Heart left ventricle (tissue), 16 donors: ENCODE measurements around the gene MEIS2. TPM values are rescaled to one million over a fixed set of nuclear protein-coding genes. Genes with fewer than 3 reads are reported as not detected.

Source experiments
- ATAC-seq, 4 donors: fragments of 200-7000 bp; cut with Tn5 transposase; one replicate each; pipeline ENCODE4 v1.9.1; 2020 to 2022; ENCODE audit warnings: moderate library complexity in 4 of 4, mild to moderate bottlenecking in 3 of 4, moderate number of reproducible peaks in 1 of 4
- DNase-seq, 5 donors: peaks; one replicate each; pipeline ENCODE4 v3.0.0-alpha.2; 2020
- H3K27ac ChIP-seq, 12 donors: fragments of 200-600 bp; sonication (generic) in 4 of 12; one replicate each; pipeline versions ENCODE4 v1.5.0 to v1.8.0; 2016 to 2022; ENCODE audit warnings: mild to moderate bottlenecking in 2 of 12
- H3K27me3 ChIP-seq, 9 donors: fragments of 200-600 bp; sonication (generic) in 2 of 9; one replicate each; pipeline versions ENCODE4 v1.5.1 to v1.8.0; 2016 to 2022; ENCODE audit warnings: mild to moderate bottlenecking in 3 of 9
- H3K36me3 ChIP-seq, 9 donors: fragments of 200-600 bp; sonication (generic) in 2 of 9; one replicate each; pipeline versions ENCODE4 v1.5.0 to v1.8.0; 2018 to 2022; ENCODE audit warnings: mild to moderate bottlenecking in 2 of 9
- H3K4me1 ChIP-seq, 12 donors: fragments of 200-600 bp; sonication (generic) in 4 of 12; one replicate each; pipeline versions ENCODE4 v1.5.0 to v1.8.0; 2016 to 2022; ENCODE audit warnings: mild to moderate bottlenecking in 3 of 12
- H3K4me3 ChIP-seq, 12 donors: fragments of 200-600 bp; sonication (generic) in 4 of 12; one replicate each; pipeline versions ENCODE4 v1.5.0 to v1.8.0; 2017 to 2022; ENCODE audit warnings: mild to moderate bottlenecking in 9 of 12, moderate library complexity in 4 of 12
- H3K9me3 ChIP-seq, 12 donors: fragments of 200-600 bp; sonication (generic) in 4 of 12; one replicate each; pipeline versions ENCODE4 v1.5.0 to v1.8.0; 2016 to 2022; ENCODE audit warnings: mild to moderate bottlenecking in 1 of 12
- CTCF ChIP-seq, 12 donors: fragments of 200-600 bp; sonication (generic) in 4 of 12; IDR thresholded peaks; one replicate each; pipeline versions ENCODE4 v1.5.0 to v1.8.0; 2018 to 2022; ENCODE audit warnings: antibody characterized with exemption in 12 of 12, mild to moderate bottlenecking in 5 of 12
- POLR2A ChIP-seq, 2 donors: fragments of 450-650 bp; IDR thresholded peaks; one replicate each; pipeline ENCODE4 v1.6.1; 2017; ENCODE audit warnings: antibody characterized with exemption in 2 of 2, mild to moderate bottlenecking in 2 of 2, moderate library complexity in 2 of 2
- WGBS, 4 donors: extraction: QIAGEN DNeasy Blood & Tissue Kit in 2 of 4; methylation state at CpG; one replicate each; pipeline versions ENCODE4 v1.1.5 to v1.1.7; 2013 to 2018; 5-methylcytosine and 5-hydroxymethylcytosine counted together
- intact Hi-C, 10 donors: fragments of 100-400 bp; cut with DNase I; formaldehyde crosslinking; loops; one replicate each; pipeline versions ENCODE4 v1.11.1 to v1.14.2; 2022
- long read RNA-seq, 3 donors: library from polyadenylated mRNA; unstranded; transcript quantifications; one replicate each; pipeline ENCODE4 v2.0.0, GENCODE V29; 2020 to 2021
- polyA plus RNA-seq, 2 donors: library from polyadenylated mRNA; stranded (reverse); fragments of 200-250 nt; gene quantifications; one replicate each; pipeline ENCODE4 v1.2.3, GENCODE V29; 2013
- total RNA-seq, 9 donors: library from RNA; depleted of rRNA in 2 of 9; stranded (reverse); fragments of >200 nt in 2 of 9; fragmentation: NEBNext Ultra II Directional in 3 of 9; extraction: Animal tissue kit (Norgen Biotek cat#: 25700) in 3 of 9; gene quantifications; one replicate each; pipeline versions ENCODE4 v1.1.0 to v1.2.4, GENCODE V29; 2016 to 2023
- donor health status: ischemic (EF 13 %, LVEDD 7.1; RV severe dilation, severe dysfunction).
- donor health status: healthy with polysubstance abuse.
- donor health status: DM: no; HTN: yes; CAD: no.
- donor health status: DM: no; HTN: no; CAD: no.
- donor health status: ischemic (EF 25% LVEDD 6.9; RV normal size, moderate dysfunction).
- donor health status: ischemic (EF 25% LVEDD 5.7; RV mildly dilated, moderate dysfunction).
- donor health status: healthy.
- donor health status: DM: yes; HTN: yes; CAD: no.
- donor health status: ischemic (EF 35%, LVEDD 5.7; RV mildly dilated, moderate dysfunction).
- donor health status: nonischemic (EF 11% LVEDD 7.7; RV severe dilation, severe dysfunction).
- donor health status: DM: yes; HTN: yes; CAD: no.
- donor health status: PGD.
- donor health status: ischemic (EF 29% LVEDD 5.4; RV normal size, mild dysfunction).
- donor health status: nonischemic (EF 23%, LVEDD 6.1; RV moderate dilation, normal function).

MEIS2 gene
- total RNA-seq: 10 to 100 TPM; 38.3 to 56.2 (median 49.7) TPM
- 10 to 100 TPM; 13.2 to 89.7 TPM for polyA plus RNA-seq
- long read RNA-seq, donor 1, partial matches to known transcripts: 9 of 18 reads
- long read RNA-seq, donor 1, other reads (novel, unspliced or antisense): 7 of 18 reads
- long read RNA-seq, donor 2, full-length matches to known transcripts: 9 of 85 reads
- long read RNA-seq, donor 2, partial matches to known transcripts: 60 of 85 reads
- long read RNA-seq, donor 2, other reads (novel, unspliced or antisense): 16 of 85 reads
- long read RNA-seq, donor 3, full-length matches to known transcripts: 5 of 26 reads
- long read RNA-seq, donor 3, partial matches to known transcripts: 12 of 26 reads
- long read RNA-seq, donor 3, other reads (novel, unspliced or antisense): 9 of 26 reads

- 1% methylated on average over 42 to 65 of the region's 67 CpGs for WGBS, 4 donors
- peaks cover 0 to 21% (median 3%) of the 10 kb centered on the region in 12 donors for H3K4me1 ChIP-seq
Measured at GRCh38 chr15:37100109-37100965, at the start of gene MEIS2. Gene MEIS2, minus strand, starts transcription at chr15:37100549. Its CDS starts 1,083 bp downstream, at chr15:37099466.

GRCh38 chr15:37149146-37149545, 48.8 kb upstream of the MEIS2 start:
- no peak overlapping the region for H3K27ac ChIP-seq
- TF ChIP-seq POLR2A (IDR thresholded peaks at IDR 0.05) (no peak), CTCF (IDR thresholded peaks at IDR 0.05) (no peak)
- H3K36me3 ChIP-seq: no peaks in the 10 kb centered on the region
- DNase-seq (no peak), ATAC-seq (no peak)
- H3K9me3 ChIP-seq: no peaks in the 10 kb centered on the region
- intact Hi-C loops: loop anchor here in 2 of 10 donors (10.0 kb wide), 2 partner anchors 634 to 736 kb away; no protein-coding TSS in a partner anchor
- peaks cover 0 to 3% (median 0%) of the 10 kb centered on the region in 12 donors for H3K4me1 ChIP-seq
- no peak overlapping the region for H3K4me3 ChIP-seq
- no peaks in the 10 kb centered on the region for H3K27me3 ChIP-seq

More at GRCh38 chr15:37100109-37100965, at the start of gene MEIS2:
- H3K27me3 ChIP-seq: peaks cover 0 to 71% (median 13%) of the 10 kb centered on the region in 9 donors
- peak; percentile 72 to 78 (median 73) for ATAC-seq
- TF ChIP-seq POLR2A (IDR thresholded peaks at IDR 0.05): peak in 1 of 2 donors; percentile 52
- no peak for TF ChIP-seq CTCF (IDR thresholded peaks at IDR 0.05)
- intact Hi-C loops: loop anchor here in 9 of 10 donors (5.0 to 10.0 kb wide), 5 partner anchors 213 to 516 kb away; no protein-coding TSS in a partner anchor
- no peaks in the 10 kb centered on the region for H3K9me3 ChIP-seq
- H3K36me3 ChIP-seq: no peaks in the 10 kb centered on the region
- DNase-seq: peak; percentile 90 to 95 (median 95)
- peak within 1 kb of the TSS; percentile 92 to 98 (median 96) for H3K27ac ChIP-seq
- peak within 1 kb of the TSS; percentile 62 to 82 (median 76) for H3K4me3 ChIP-seq

GRCh38 chr15:37148714-37149113, 48.4 kb upstream of the MEIS2 start:
- no peak overlapping the region for H3K4me3 ChIP-seq
- H3K4me1 ChIP-seq: peaks cover 0 to 3% (median 0%) of the 10 kb centered on the region in 12 donors
- ATAC-seq (no peak), DNase-seq (no peak)
- WGBS, 4 donors: 78 to 85% (median 81%) methylated on average over 3 of the region's 3 CpGs
- H3K9me3 ChIP-seq: no peaks in the 10 kb centered on the region
- no peak overlapping the region for H3K27ac ChIP-seq
- TF ChIP-seq POLR2A (IDR thresholded peaks at IDR 0.05): no peak
- no peak for TF ChIP-seq CTCF (IDR thresholded peaks at IDR 0.05)
- no peaks in the 10 kb centered on the region for H3K27me3 ChIP-seq
- H3K36me3 ChIP-seq: no peaks in the 10 kb centered on the region
- intact Hi-C loops: loop anchor here in 2 of 10 donors (10.0 kb wide), 2 partner anchors 634 to 736 kb away; no protein-coding TSS in a partner anchor

GRCh38 chr15:37143351-37143750, 43.0 kb upstream of the MEIS2 start:
- DNase-seq (no peak), ATAC-seq (no peak)
- Histone ChIP-seq H3K9me3 (no peaks in the 10 kb centered on the region), H3K27me3 (no peaks in the 10 kb centered on the region), H3K4me3 (no peak overlapping the region), H3K36me3 (no peaks in the 10 kb centered on the region), H3K4me1 (no peaks in the 10 kb centered on the region), H3K27ac (no peak overlapping the region)
- intact Hi-C loops: loop anchor here in 2 of 10 donors (10.0 kb wide), 2 partner anchors 629 to 741 kb away; no protein-coding TSS in a partner anchor
- TF ChIP-seq CTCF (IDR thresholded peaks at IDR 0.05): no peak
